HG03097 (cell line): ENCODE measurements around the gene HOXB1.
"Not testable (repeated sequence)": the region's sequence is repeated elsewhere in the genome, so short reads cannot be mapped to it uniquely, and the experiment has no call there.

Experiments
- ATAC-seq: cut with Tn5 transposase; IDR thresholded peaks from one replicate; pipeline ENCODE4 v1.9.1; 2021; ENCODE audit not compliant: unreplicated experiment, low FRiP score

HOXB1 gene

GRCh38 chr17:48544349-48545021 is 13.7 kb upstream of the HOXB1 start:
- ATAC-seq, result no peak

- peak; percentile 20 for ATAC-seq
These were observed 13.1 kb upstream of the HOXB1 start for GRCh38 chr17:48543854-48544348.

- peak; percentile 48 for ATAC-seq
These were observed 12.5 kb upstream of the HOXB1 start for GRCh38 chr17:48543107-48543853.

- no peak for ATAC-seq
These were observed 11.9 kb upstream of the HOXB1 start for GRCh38 chr17:48542698-48543106.

- no peak for ATAC-seq
These were observed 11.4 kb upstream of the HOXB1 start for GRCh38 chr17:48542114-48542656.

GRCh38 chr17:48541577-48542113 is 10.8 kb upstream of the HOXB1 start:
- ATAC-seq, result no peak

GRCh38 chr17:48541036-48541576 is 10.3 kb upstream of the HOXB1 start:
- ATAC-seq, result no peak

GRCh38 chr17:48540213-48540612 is 9.4 kb upstream of the HOXB1 start:
- ATAC-seq, result no peak

GRCh38 chr17:48539177-48539576 is 8.4 kb upstream of the HOXB1 start:
- ATAC-seq, result no peak

- ATAC-seq, result no peak
These were observed 6.5 kb upstream of the HOXB1 start for GRCh38 chr17:48537316-48537715.

- not testable (repeated sequence) for ATAC-seq
These were observed 5.2 kb upstream of the HOXB1 start for GRCh38 chr17:48535793-48536559.

- ATAC-seq, result no peak
These were observed 1.4 kb upstream of the HOXB1 start for GRCh38 chr17:48532261-48532660.

GRCh38 chr17:48530208-48530886 is 464 bp downstream of the HOXB1 start:
- ATAC-seq, result no peak

GRCh38 chr17:48529683-48530009 is 1.2 kb downstream of the HOXB1 start:
- ATAC-seq, result no peak

- ATAC-seq, result no peak
These were observed 1.7 kb downstream of the HOXB1 start for GRCh38 chr17:48528936-48529682.

GRCh38 chr17:48528153-48528935 is 2.5 kb downstream of the HOXB1 start:
- no peak for ATAC-seq

- no peak for ATAC-seq
These were observed 3.3 kb downstream of the HOXB1 start for GRCh38 chr17:48527547-48527932.
